GM19438 (cell line): ENCODE data around the gene GDPD5.
A peak's percentile ranks its signal among the peaks of the same experiment; 100 is the strongest.

ENCODE experiments used
- ATAC-seq: cut with Tn5 transposase; IDR thresholded peaks from one replicate; pipeline ENCODE4 v1.9.1; 2021; ENCODE audit warnings: low read depth; ENCODE audit not compliant: unreplicated experiment

Gene GDPD5

GRCh38 chr11:75406338-75406777 lies 119.4 kb downstream of the GDPD5 start:
- no peak for ATAC-seq

GRCh38 chr11:75403983-75404658 lies 121.6 kb downstream of the GDPD5 start:
- no peak for ATAC-seq

GRCh38 chr11:75403037-75403436 lies 122.7 kb downstream of the GDPD5 start:
- ATAC-seq = no peak

GRCh38 chr11:75402002-75402773 lies 123.6 kb downstream of the GDPD5 start:
- ATAC-seq = no peak

- ATAC-seq = no peak
Observed at GRCh38 chr11:75400146-75400865, 125.4 kb downstream of the GDPD5 start.

GRCh38 chr11:75399344-75400145 lies 126.2 kb downstream of the GDPD5 start, which contains the start of gene RPS3:
Gene RPS3, plus strand, starts transcription at chr11:75399518. Its CDS starts 30 bp downstream, at chr11:75399548.
- peak; percentile 78 for ATAC-seq

- ATAC-seq = peak; percentile 7
Observed at GRCh38 chr11:75398906-75399305, 126.8 kb downstream of the GDPD5 start.

- ATAC-seq = no peak
Observed at GRCh38 chr11:75394085-75394840, 131.5 kb downstream of the GDPD5 start.

GRCh38 chr11:75389925-75390324 lies 135.8 kb downstream of the GDPD5 start:
- ATAC-seq = no peak

GRCh38 chr11:75389276-75389605 lies 136.5 kb downstream of the GDPD5 start:
- no peak for ATAC-seq

GRCh38 chr11:75388386-75389275 lies 137.1 kb downstream of the GDPD5 start:
- ATAC-seq = no peak

- ATAC-seq = no peak
Observed at GRCh38 chr11:75387736-75388294, 137.9 kb downstream of the GDPD5 start.

GRCh38 chr11:75386942-75387630 lies 138.7 kb downstream of the GDPD5 start:
- no peak for ATAC-seq
